Adrenal gland (tissue), 5 donors: ENCODE results near the gene PPME1.

ENCODE experiments used
- CTCF ChIP-seq, 6 experiments: fragments of 450-650 bp in 4 of 6; fragments of 200-600 bp in 2 of 6; sonication (generic) in 1 of 6; IDR thresholded peaks; 1 replicate in 5 of 6; 2 replicates in 1 of 6; pipeline versions ENCODE4 v1.5.1 to v1.8.0; 2016 to 2021; ENCODE audit warnings: antibody characterized with exemption in 6 of 6, mild to moderate bottlenecking in 2 of 6, moderate library complexity in 1 of 6
- POLR2A ChIP-seq, 2 donors: fragments of 450-650 bp; IDR thresholded peaks; one replicate each; pipeline ENCODE4 v1.6.1; 2017; ENCODE audit warnings: antibody characterized with exemption in 2 of 2, mild to moderate bottlenecking in 2 of 2, moderate library complexity in 1 of 2
- donor health status: DM: no; HTN: no; CAD: no.

- TF ChIP-seq CTCF (IDR thresholded peaks at IDR 0.05), result no peak
- TF ChIP-seq POLR2A (IDR thresholded peaks at IDR 0.05), result no peak
These were observed 54.5 kb downstream of the PPME1 start for GRCh38 chr11:74225565-74225964.
